Erythroblast (primary cell): Measurements from ENCODE around the gene ASCC1.
"Not testable (repeated sequence)": the region's sequence is repeated elsewhere in the genome, so short reads cannot be mapped to it uniquely, and the experiment has no call there.

Experiments
- DNase-seq, 2 experiments: peaks; one replicate each; lab custom pipeline; 2025; lab: John Stamatoyannopoulos, UW
- GATA1 ChIP-seq: IDR thresholded peaks from 2 replicates; pipeline ENCODE4 v1.6.1; 2011; ENCODE audit warnings: low read depth, mild to moderate bottlenecking, control low read depth, low read length, moderate library complexity
- POLR2A ChIP-seq: IDR thresholded peaks from 2 replicates; pipeline ENCODE4 v1.6.1; 2011; ENCODE audit warnings: mild to moderate bottlenecking, low read length

ASCC1 gene

GRCh38 chr10:72241691-72242252 lies 25.7 kb upstream of the ASCC1 start:
- no peak for DNase-seq

GRCh38 chr10:72240371-72240770 lies 24.3 kb upstream of the ASCC1 start:
- DNase-seq = no peak
- TF ChIP-seq GATA1 (no peak), POLR2A (no peak)

More at GRCh38 chr10:72241691-72242252, 25.7 kb upstream of the ASCC1 start:
- TF ChIP-seq POLR2A (no peak), GATA1 (no peak)

- TF ChIP-seq POLR2A (no peak), GATA1 (no peak)
Observed at GRCh38 chr10:72239409-72239808, 23.3 kb upstream of the ASCC1 start.

GRCh38 chr10:72238392-72239175 lies 22.5 kb upstream of the ASCC1 start:
- DNase-seq = no peak
- TF ChIP-seq POLR2A (no peak), GATA1 (no peak)

More at GRCh38 chr10:72239409-72239808, 23.3 kb upstream of the ASCC1 start:
- DNase-seq = no peak

- TF ChIP-seq GATA1 (no peak), POLR2A (no peak)
Observed at GRCh38 chr10:72235544-72236279, 19.6 kb upstream of the ASCC1 start.

GRCh38 chr10:72234560-72235095 lies 18.6 kb upstream of the ASCC1 start:
- no peak for TF ChIP-seq GATA1
- TF ChIP-seq POLR2A = no peak
- no peak for DNase-seq

More at GRCh38 chr10:72235544-72236279, 19.6 kb upstream of the ASCC1 start:
- no peak for DNase-seq

GRCh38 chr10:72233621-72234020 lies 17.5 kb upstream of the ASCC1 start:
- no peak for TF ChIP-seq GATA1
- no peak for TF ChIP-seq POLR2A
- DNase-seq = no peak

GRCh38 chr10:72229261-72230251 lies 13.5 kb upstream of the ASCC1 start:
- DNase-seq = no peak
- no peak for TF ChIP-seq GATA1
- no peak for TF ChIP-seq POLR2A

GRCh38 chr10:72228318-72228751 lies 12.3 kb upstream of the ASCC1 start:
- no peak for TF ChIP-seq POLR2A
- no peak for TF ChIP-seq GATA1
- DNase-seq = no peak

- TF ChIP-seq GATA1 = no peak
- DNase-seq = no peak
Observed at GRCh38 chr10:72227826-72228225, 11.8 kb upstream of the ASCC1 start.

GRCh38 chr10:72226418-72227027 lies 10.4 kb upstream of the ASCC1 start:
- DNase-seq = no peak
- no peak for TF ChIP-seq POLR2A
- TF ChIP-seq GATA1 = no peak

GRCh38 chr10:72224191-72224590 lies 8.1 kb upstream of the ASCC1 start:
- DNase-seq = not testable (repeated sequence)
